ENCODE measurements around the gene PKMYT1.
"Not testable (repeated sequence)": the region's sequence is repeated elsewhere in the genome, so short reads cannot be mapped to it uniquely, and the experiment has no call there.

Gene PKMYT1

GRCh38 chr16:2928796-2929195, 51.5 kb downstream of the PKMYT1 start:
- H3K27me3 ChIP-seq (ENCODE audit: insufficient read depth, poor library complexity, severe bottlenecking): no peaks in the 10 kb centered on the region
- no peak for DNase-seq (ENCODE audit: low read depth in 1 of 2, low spot score in 1 of 2)
- no peak for TF ChIP-seq POLR2AphosphoS5 (IDR thresholded peaks at IDR 0.05; ENCODE audit: low read depth)
- no peak for TF ChIP-seq REST (IDR thresholded peaks at IDR 0.05; ENCODE audit: insufficient replicate concordance, low read depth)
- TF ChIP-seq CTCF (IDR thresholded peaks at IDR 0.05; ENCODE audit: insufficient read depth, low read length): no peak
- TF ChIP-seq GABPA (IDR thresholded peaks at IDR 0.05; ENCODE audit: low read depth): no peak
- TF ChIP-seq SPI1 (IDR thresholded peaks at IDR 0.05; ENCODE audit: borderline replicate concordance, low read depth): no peak
- no peak overlapping the region for H3K27ac ChIP-seq (replicated peaks)
- H3K4me3 ChIP-seq (replicated peaks; ENCODE audit: insufficient read depth, low read length): no peak overlapping the region

GRCh38 chr16:2928151-2928550, 52.1 kb downstream of the PKMYT1 start:
- not testable (repeated sequence) for H3K27ac ChIP-seq (replicated peaks); H3K27me3 ChIP-seq (ENCODE audit: insufficient read depth, poor library complexity, severe bottlenecking); DNase-seq (ENCODE audit: low read depth in 1 of 2, low spot score in 1 of 2); H3K4me3 ChIP-seq (replicated peaks; ENCODE audit: insufficient read depth, low read length)

- Histone ChIP-seq H3K27me3 (ENCODE audit: insufficient read depth, poor library complexity, severe bottlenecking) (no peaks in the 10 kb centered on the region), H3K27ac (replicated peaks) (no peak overlapping the region), H3K4me3 (replicated peaks; ENCODE audit: insufficient read depth, low read length) (no peak overlapping the region)
- TF ChIP-seq CTCF (IDR thresholded peaks at IDR 0.05; ENCODE audit: insufficient read depth, low read length) (peak; percentile 94), POLR2AphosphoS5 (IDR thresholded peaks at IDR 0.05; ENCODE audit: low read depth) (0 out of 2 replicates have a peak, but pooled peaks have one; percentile 19), REST (IDR thresholded peaks at IDR 0.05; ENCODE audit: insufficient replicate concordance, low read depth) (no peak)
- peak; percentile 64 to 90 for DNase-seq (ENCODE audit: low read depth in 1 of 2, low spot score in 1 of 2)
Observed at GRCh38 chr16:2927010-2927646, 53.1 kb downstream of the PKMYT1 start.

GRCh38 chr16:2926650-2926999, 53.6 kb downstream of the PKMYT1 start:
- no peak overlapping the region for H3K4me3 ChIP-seq (replicated peaks; ENCODE audit: insufficient read depth, low read length)
- no peak for DNase-seq (ENCODE audit: low read depth in 1 of 2, low spot score in 1 of 2)
- TF ChIP-seq GABPA (IDR thresholded peaks at IDR 0.05; ENCODE audit: low read depth): no peak
- no peak for TF ChIP-seq REST (IDR thresholded peaks at IDR 0.05; ENCODE audit: insufficient replicate concordance, low read depth)
- no peak for TF ChIP-seq CTCF (IDR thresholded peaks at IDR 0.05; ENCODE audit: insufficient read depth, low read length)
- TF ChIP-seq POLR2AphosphoS5 (IDR thresholded peaks at IDR 0.05; ENCODE audit: low read depth): no peak
- no peak for TF ChIP-seq SPI1 (IDR thresholded peaks at IDR 0.05; ENCODE audit: borderline replicate concordance, low read depth)

More at GRCh38 chr16:2926650-2926999, 53.6 kb downstream of the PKMYT1 start:
- no peaks in the 10 kb centered on the region for H3K27me3 ChIP-seq (ENCODE audit: insufficient read depth, poor library complexity, severe bottlenecking)
- H3K27ac ChIP-seq (replicated peaks): no peak overlapping the region

All from HL-60 (cell line).